GM23338 (cell line): ENCODE data around the gene PALMD.

Experiments used
- CREB1 ChIP-seq: fragments of 250-450 bp; sonication (Bioruptor Pico); IDR thresholded peaks from 2 replicates; pipeline ENCODE4 v1.5.0; 2020; ENCODE audit warnings: low read depth, mild to moderate bottlenecking, moderate library complexity
- EZH2 ChIP-seq: fragments of 200-600 bp; sonication (generic); IDR thresholded peaks from one replicate; pipeline ENCODE4 v1.8.0; 2017; ENCODE audit warnings: antibody characterized with exemption, mild to moderate bottlenecking, low read depth; ENCODE audit not compliant: unreplicated experiment
- EZH2phosphoT487 ChIP-seq: fragments of 200-600 bp; sonication (generic); IDR thresholded peaks from one replicate; pipeline ENCODE4 v1.8.1; 2018; ENCODE audit warnings: antibody characterized with exemption; ENCODE audit not compliant: unreplicated experiment
- JUNB ChIP-seq: IDR thresholded peaks from one replicate; pipeline ENCODE4 v1.6.1; 2016; ENCODE audit warnings: antibody characterized with exemption; ENCODE audit not compliant: unreplicated experiment
- POLR2AphosphoS5 ChIP-seq: IDR thresholded peaks from 2 replicates; pipeline ENCODE4 v1.6.1; 2016; ENCODE audit warnings: antibody characterized with exemption, low read depth
- STAT1 ChIP-seq: IDR thresholded peaks from one replicate; pipeline ENCODE4 v1.6.1; 2016; ENCODE audit warnings: antibody characterized with exemption; ENCODE audit not compliant: unreplicated experiment
- ZNF114 ChIP-seq: fragments of 250-450 bp; sonication (Bioruptor Pico); IDR thresholded peaks from 2 replicates; pipeline ENCODE4 v1.5.0; 2020; ENCODE audit warnings: mild to moderate bottlenecking, moderate library complexity
- TF ChIP-seq, protein P1 (sequence below), 2 experiments: fragments of 200-600 bp in 1 of 2; sonication (generic) in 1 of 2; conservative IDR thresholded peaks; 2 replicates each; pipeline versions ENCODE4 v1.5.1 to v1.6.1; 2016 to 2017; ENCODE audit warnings: antibody characterized with exemption in 2 of 2, low read depth in 2 of 2, mild to moderate bottlenecking in 2 of 2, moderate library complexity in 1 of 2
- TF ChIP-seq, protein P2 (sequence below): IDR thresholded peaks from one replicate; pipeline ENCODE4 v1.6.1; 2018; ENCODE audit warnings: antibody characterized with exemption; ENCODE audit not compliant: unreplicated experiment

DNA sequence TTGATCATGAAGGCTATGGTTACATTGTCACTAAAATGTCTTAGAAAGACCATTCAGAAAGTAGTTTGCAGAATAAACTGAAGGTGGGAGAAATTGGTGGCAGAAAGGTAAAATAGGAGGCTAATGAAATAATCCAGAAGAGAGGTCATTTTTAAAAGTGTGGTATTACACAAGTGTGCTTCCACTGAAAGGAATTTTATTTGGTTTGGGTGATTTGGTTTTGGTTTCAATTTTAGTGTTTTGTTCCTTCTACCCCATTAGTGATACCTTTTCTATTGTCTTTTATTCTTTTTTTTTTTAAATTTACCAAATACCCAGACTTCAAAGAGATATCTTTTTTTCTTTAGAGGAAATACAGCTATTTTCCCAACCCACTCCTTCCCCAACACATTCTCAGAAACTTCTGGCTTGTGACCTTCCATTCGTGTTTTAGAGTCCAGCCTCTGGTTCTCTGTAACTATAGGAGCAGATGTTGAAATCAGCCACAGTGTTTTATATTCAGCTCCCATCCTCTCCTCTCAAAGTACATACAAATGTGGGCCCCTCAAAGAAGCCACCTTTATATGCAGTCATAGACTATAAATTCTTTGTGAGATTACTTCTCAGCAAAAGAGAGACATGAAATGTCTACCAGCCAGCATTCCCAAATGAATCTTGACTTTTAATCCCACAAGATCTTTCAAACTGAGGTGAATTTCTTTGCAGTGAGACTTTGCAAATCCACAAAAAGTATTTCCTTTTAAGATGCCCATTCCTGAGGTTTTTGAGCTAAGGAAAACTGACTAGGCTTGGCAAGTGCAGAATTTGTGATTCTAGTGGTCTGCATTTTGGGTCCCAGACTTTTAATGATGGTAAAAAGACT lies 42.0 kb upstream of the PALMD start:
- no peak for TF ChIP-seq JUNB
- TF ChIP-seq, protein P1, sequence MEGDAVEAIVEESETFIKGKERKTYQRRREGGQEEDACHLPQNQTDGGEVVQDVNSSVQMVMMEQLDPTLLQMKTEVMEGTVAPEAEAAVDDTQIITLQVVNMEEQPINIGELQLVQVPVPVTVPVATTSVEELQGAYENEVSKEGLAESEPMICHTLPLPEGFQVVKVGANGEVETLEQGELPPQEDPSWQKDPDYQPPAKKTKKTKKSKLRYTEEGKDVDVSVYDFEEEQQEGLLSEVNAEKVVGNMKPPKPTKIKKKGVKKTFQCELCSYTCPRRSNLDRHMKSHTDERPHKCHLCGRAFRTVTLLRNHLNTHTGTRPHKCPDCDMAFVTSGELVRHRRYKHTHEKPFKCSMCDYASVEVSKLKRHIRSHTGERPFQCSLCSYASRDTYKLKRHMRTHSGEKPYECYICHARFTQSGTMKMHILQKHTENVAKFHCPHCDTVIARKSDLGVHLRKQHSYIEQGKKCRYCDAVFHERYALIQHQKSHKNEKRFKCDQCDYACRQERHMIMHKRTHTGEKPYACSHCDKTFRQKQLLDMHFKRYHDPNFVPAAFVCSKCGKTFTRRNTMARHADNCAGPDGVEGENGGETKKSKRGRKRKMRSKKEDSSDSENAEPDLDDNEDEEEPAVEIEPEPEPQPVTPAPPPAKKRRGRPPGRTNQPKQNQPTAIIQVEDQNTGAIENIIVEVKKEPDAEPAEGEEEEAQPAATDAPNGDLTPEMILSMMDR (conservative IDR thresholded peaks at IDR 0.05; ENCODE audit: low read depth in 2 of 2) = no peak
- no peak for TF ChIP-seq POLR2AphosphoS5
- TF ChIP-seq CREB1 (CRISPR knock-in tag) = no peak
- no peak for TF ChIP-seq ZNF114 (CRISPR knock-in tag)
- TF ChIP-seq, protein P2, sequence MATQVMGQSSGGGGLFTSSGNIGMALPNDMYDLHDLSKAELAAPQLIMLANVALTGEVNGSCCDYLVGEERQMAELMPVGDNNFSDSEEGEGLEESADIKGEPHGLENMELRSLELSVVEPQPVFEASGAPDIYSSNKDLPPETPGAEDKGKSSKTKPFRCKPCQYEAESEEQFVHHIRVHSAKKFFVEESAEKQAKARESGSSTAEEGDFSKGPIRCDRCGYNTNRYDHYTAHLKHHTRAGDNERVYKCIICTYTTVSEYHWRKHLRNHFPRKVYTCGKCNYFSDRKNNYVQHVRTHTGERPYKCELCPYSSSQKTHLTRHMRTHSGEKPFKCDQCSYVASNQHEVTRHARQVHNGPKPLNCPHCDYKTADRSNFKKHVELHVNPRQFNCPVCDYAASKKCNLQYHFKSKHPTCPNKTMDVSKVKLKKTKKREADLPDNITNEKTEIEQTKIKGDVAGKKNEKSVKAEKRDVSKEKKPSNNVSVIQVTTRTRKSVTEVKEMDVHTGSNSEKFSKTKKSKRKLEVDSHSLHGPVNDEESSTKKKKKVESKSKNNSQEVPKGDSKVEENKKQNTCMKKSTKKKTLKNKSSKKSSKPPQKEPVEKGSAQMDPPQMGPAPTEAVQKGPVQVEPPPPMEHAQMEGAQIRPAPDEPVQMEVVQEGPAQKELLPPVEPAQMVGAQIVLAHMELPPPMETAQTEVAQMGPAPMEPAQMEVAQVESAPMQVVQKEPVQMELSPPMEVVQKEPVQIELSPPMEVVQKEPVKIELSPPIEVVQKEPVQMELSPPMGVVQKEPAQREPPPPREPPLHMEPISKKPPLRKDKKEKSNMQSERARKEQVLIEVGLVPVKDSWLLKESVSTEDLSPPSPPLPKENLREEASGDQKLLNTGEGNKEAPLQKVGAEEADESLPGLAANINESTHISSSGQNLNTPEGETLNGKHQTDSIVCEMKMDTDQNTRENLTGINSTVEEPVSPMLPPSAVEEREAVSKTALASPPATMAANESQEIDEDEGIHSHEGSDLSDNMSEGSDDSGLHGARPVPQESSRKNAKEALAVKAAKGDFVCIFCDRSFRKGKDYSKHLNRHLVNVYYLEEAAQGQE = no peak
- no peak for TF ChIP-seq EZH2
- no peak for TF ChIP-seq STAT1
- TF ChIP-seq EZH2phosphoT487 = no peak
